ENCODE measurements around the gene SLC25A14. TPM values are rescaled to one million over a fixed set of nuclear protein-coding genes. Genes with fewer than 3 reads are reported as not detected.
A peak's percentile ranks its signal among the peaks of the same experiment; 100 is the strongest.

Gene SLC25A14, protein sequence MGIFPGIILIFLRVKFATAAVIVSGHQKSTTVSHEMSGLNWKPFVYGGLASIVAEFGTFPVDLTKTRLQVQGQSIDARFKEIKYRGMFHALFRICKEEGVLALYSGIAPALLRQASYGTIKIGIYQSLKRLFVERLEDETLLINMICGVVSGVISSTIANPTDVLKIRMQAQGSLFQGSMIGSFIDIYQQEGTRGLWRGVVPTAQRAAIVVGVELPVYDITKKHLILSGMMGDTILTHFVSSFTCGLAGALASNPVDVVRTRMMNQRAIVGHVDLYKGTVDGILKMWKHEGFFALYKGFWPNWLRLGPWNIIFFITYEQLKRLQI
- total RNA-seq (2021; fragmentation: NEBNext Ultra II Directional; extraction: Animal tissue kit (Norgen Biotek cat#: 25700)) = 10 to 100 TPM; 10.9 to 16.4 (median 13.2) TPM
- long read RNA-seq, transcript SLC25A14-213 (10 exons, 1,403 nt) = major isoform, 10 of 19 reads
- long read RNA-seq, partial matches to known transcripts = 1 of 19 reads
- long read RNA-seq, other reads (novel, unspliced or antisense) = 7 of 19 reads

DNA sequence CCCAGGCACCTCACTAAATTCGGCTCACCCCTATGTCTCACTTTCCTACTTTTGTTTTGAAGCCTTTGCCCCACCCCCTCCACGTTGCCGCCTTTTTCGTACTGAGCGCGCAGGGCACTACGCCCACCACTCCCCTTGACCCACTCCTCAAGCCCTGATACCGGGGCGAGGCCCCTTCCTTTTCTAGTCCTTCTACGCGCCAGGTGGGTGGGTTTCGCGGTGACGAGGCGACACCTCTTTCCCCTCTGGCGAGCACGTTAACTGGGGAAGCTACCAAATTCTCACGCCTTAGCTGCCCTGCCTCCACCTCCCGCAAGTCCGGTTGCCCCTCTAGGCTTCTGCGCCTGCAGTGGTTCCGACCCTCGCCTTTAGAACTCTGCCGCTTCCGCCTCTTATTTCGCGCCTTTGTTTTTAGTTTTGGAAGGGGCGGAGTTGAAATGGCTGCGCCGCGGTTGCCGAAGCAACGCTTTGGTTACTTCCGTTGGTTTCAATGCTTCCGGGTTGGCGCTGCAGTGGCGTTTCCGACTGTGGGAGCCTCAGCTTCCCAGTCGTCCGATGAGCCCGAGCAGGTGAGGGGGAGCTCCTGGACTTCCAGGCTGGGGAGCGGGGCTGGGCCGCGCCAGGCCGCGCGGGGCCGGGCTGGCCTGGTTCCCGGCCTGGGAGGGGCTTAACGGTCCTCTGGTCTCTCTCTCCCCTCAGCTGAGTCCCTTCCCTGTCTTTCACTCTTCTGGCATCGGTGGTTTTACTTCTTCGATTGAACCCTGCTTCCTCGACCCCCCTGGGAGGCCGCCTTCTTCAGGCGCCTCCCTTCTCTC is at the start of gene SLC25A14:
Gene SLC25A14, plus strand, starts transcription at position 512 of the 815 bp plus-strand sequence. CDS start 360 bp downstream, outside the sequence.
- DNase-seq = peak; percentile 61

DNA sequence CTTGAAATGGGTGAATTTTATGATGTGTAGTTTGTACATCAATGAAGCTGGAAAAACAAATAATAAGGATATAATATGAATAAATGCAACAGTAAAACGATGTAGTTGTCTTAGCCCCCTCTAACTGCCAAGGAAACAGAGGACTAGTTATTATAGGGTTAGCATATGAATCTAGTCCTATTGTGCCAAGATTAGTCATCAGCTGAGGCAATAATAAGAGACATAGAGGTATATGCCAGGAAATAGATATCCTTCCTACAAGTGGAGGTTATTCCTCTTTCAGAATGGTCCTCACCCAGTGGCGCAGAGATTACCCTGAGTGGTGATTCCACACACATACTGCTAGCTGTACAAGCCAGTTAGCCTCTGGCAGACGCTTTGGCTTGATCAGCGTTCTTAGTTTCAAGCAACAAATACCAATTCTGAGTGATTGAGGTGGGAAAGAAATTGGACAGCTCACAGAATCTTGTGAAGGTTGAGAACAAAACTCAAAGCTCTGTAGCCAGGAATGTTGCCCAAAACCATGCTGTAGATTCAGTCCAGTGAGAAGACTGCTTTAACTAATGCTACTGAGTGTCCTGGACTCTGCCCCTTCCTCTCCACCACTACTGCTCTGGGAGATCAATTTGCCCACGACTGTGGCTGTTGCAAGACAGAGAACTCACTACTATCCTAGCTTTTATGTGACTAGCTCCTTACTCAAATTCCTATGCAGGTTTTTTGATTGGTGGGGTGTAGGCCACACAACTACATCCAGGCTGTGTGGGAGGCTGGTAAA is 44.0 kb upstream of the SLC25A14 start:
- Mint-ChIP-seq H3K4me1 (ENCODE audit: low read depth) (peaks cover 14% of the 10 kb centered on the region), H3K36me3 (ENCODE audit: low read depth) (no peaks in the 10 kb centered on the region), H3K4me3 (no peak overlapping the region), H3K27ac (no peak overlapping the region), H3K9me3 (no peaks in the 10 kb centered on the region), H3K27me3 (ENCODE audit: insufficient read depth) (peaks cover 1% of the 10 kb centered on the region; the same call in 1 of the 2 replicates)
- DNase-seq = no peak
- TF ChIP-seq, protein P1, sequence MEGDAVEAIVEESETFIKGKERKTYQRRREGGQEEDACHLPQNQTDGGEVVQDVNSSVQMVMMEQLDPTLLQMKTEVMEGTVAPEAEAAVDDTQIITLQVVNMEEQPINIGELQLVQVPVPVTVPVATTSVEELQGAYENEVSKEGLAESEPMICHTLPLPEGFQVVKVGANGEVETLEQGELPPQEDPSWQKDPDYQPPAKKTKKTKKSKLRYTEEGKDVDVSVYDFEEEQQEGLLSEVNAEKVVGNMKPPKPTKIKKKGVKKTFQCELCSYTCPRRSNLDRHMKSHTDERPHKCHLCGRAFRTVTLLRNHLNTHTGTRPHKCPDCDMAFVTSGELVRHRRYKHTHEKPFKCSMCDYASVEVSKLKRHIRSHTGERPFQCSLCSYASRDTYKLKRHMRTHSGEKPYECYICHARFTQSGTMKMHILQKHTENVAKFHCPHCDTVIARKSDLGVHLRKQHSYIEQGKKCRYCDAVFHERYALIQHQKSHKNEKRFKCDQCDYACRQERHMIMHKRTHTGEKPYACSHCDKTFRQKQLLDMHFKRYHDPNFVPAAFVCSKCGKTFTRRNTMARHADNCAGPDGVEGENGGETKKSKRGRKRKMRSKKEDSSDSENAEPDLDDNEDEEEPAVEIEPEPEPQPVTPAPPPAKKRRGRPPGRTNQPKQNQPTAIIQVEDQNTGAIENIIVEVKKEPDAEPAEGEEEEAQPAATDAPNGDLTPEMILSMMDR (IDR thresholded peaks at IDR 0.05) = no peak

More for the DNA sequence above, at the start of gene SLC25A14:
- H3K27me3 Mint-ChIP-seq (ENCODE audit: insufficient read depth) = peaks cover 1% of the 10 kb centered on the region; the same call in 1 of the 2 replicates
- H3K4me1 Mint-ChIP-seq (ENCODE audit: low read depth) = peaks cover 26% of the 10 kb centered on the region
- 0 out of 2 replicates have a peak, but pooled peaks cover 2% of the 10 kb centered on the region for H3K36me3 Mint-ChIP-seq (ENCODE audit: low read depth)
- no peaks in the 10 kb centered on the region for H3K9me3 Mint-ChIP-seq
- TF ChIP-seq, protein P1 (IDR thresholded peaks at IDR 0.05) = no peak
- H3K4me3 Mint-ChIP-seq = peak within 1 kb of the TSS; percentile 95
- peak within 1 kb of the TSS; percentile 89 for H3K27ac Mint-ChIP-seq

DNA sequence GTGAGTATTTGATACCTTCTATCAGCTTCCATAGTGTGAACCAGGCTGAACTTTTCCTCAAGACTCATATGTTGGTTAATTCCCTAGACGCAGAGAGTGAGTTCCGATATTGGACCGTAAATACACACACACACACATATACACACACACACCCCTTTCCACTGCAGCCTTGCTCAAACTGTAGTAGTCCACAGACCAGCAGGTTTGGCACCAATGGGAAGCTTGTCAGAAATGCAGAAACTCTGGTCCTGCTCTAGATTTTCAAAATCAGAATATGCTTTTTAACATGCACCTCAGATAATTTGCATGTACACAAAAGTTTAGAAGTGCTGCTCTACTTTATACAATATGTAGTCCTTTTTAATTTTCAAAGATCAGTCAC is 43.4 kb upstream of the SLC25A14 start:
- no peak overlapping the region for H3K27ac Mint-ChIP-seq
- H3K4me3 Mint-ChIP-seq = no peak overlapping the region
- H3K9me3 Mint-ChIP-seq = no peaks in the 10 kb centered on the region
- TF ChIP-seq, protein P1 (IDR thresholded peaks at IDR 0.05) = no peak
- no peak for DNase-seq
- H3K27me3 Mint-ChIP-seq (ENCODE audit: insufficient read depth) = peaks cover 1% of the 10 kb centered on the region; the same call in 1 of the 2 replicates
- H3K36me3 Mint-ChIP-seq (ENCODE audit: low read depth) = no peaks in the 10 kb centered on the region
- peaks cover 14% of the 10 kb centered on the region for H3K4me1 Mint-ChIP-seq (ENCODE audit: low read depth)

DNA sequence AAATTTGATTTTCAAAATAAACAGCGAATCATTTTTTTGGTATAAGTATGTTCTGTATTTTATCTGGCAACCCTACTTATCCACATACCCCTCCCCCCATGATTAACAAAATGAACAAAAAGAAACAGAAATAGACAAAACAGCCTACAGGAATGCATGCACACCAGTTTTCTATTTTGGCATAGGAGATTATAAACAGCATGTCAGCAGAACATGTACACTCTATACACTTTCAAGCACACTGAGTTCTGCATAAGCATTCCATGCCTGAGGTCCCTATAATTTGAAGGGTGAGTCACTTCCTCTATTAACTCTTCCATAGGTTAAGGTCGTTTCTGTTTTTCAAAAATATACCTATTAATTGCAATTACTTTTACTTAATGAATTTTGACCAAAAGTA is 43.0 kb upstream of the SLC25A14 start:
- Mint-ChIP-seq H3K4me3 (peak overlapping the region; percentile 20; the same call in 1 of the 2 replicates), H3K27ac (0 out of 2 replicates have a peak overlapping the region, but pooled peaks have one; percentile 11)

More for the DNA sequence above, 43.0 kb upstream of the SLC25A14 start:
- TF ChIP-seq, protein P1 (IDR thresholded peaks at IDR 0.05) = no peak
- DNase-seq = peak; percentile 1
- Mint-ChIP-seq H3K36me3 (ENCODE audit: low read depth) (no peaks in the 10 kb centered on the region), H3K27me3 (ENCODE audit: insufficient read depth) (peaks cover 1% of the 10 kb centered on the region; the same call in 1 of the 2 replicates), H3K9me3 (no peaks in the 10 kb centered on the region), H3K4me1 (ENCODE audit: low read depth) (peaks cover 14% of the 10 kb centered on the region)
